ENCODE measurements around the gene PUM2. TPM values are rescaled to one million over a fixed set of nuclear protein-coding genes. Genes with fewer than 3 reads are reported as not detected.

The PUM2 gene
- total RNA-seq, result 67.7 to 73.1 TPM (median 70.0 TPM) in 3 replicates
- long read RNA-seq, partial matches to known transcripts, result 16 of 28 reads
- long read RNA-seq, other reads (novel, unspliced or antisense), result 12 of 28 reads

GRCh38 chr2:20350753-20351554 lies at the start of gene PUM2:
PUM2 (minus strand) TSS chr2:20350844; CDS start chr2:20327360, 23,484 bp downstream.
- DNase-seq (ENCODE audit: low spot score), result peak; percentile 96
- Mint-ChIP-seq H3K27ac (ENCODE audit: unreplicated experiment) (peak within 1 kb of the TSS; percentile 88), H3K27me3 (ENCODE audit: low read depth) (no peaks in the 10 kb centered on the region), H3K4me1 (ENCODE audit: low read depth) (peaks cover 37% of the 10 kb centered on the region), H3K36me3 (ENCODE audit: low read depth) (no peaks in the 10 kb centered on the region), H3K4me3 (ENCODE audit: unreplicated experiment) (peak within 1 kb of the TSS; percentile 89), H3K9me3 (ENCODE audit: low read depth) (no peaks in the 10 kb centered on the region)
- peak; percentile 6 for TF ChIP-seq CTCF (IDR thresholded peaks at IDR 0.05)

GRCh38 chr2:20400306-20400705 lies 49.7 kb upstream of the PUM2 start:
- no peak for TF ChIP-seq CTCF (IDR thresholded peaks at IDR 0.05)
- no peak for DNase-seq (ENCODE audit: low spot score)
- no peaks in the 10 kb centered on the region for H3K9me3 Mint-ChIP-seq (ENCODE audit: low read depth)
- H3K4me1 Mint-ChIP-seq (ENCODE audit: low read depth), result peaks cover 4% of the 10 kb centered on the region
- no peaks in the 10 kb centered on the region for H3K36me3 Mint-ChIP-seq (ENCODE audit: low read depth)
- H3K27ac Mint-ChIP-seq (ENCODE audit: unreplicated experiment), result no peak overlapping the region
- peaks cover 7% of the 10 kb centered on the region for H3K27me3 Mint-ChIP-seq (ENCODE audit: low read depth)
- H3K4me3 Mint-ChIP-seq (ENCODE audit: unreplicated experiment), result no peak overlapping the region

GRCh38 chr2:20398956-20399567 lies 48.4 kb upstream of the PUM2 start:
- no peak overlapping the region for H3K27ac Mint-ChIP-seq (ENCODE audit: unreplicated experiment)
- H3K27me3 Mint-ChIP-seq (ENCODE audit: low read depth), result peaks cover 7% of the 10 kb centered on the region
- no peaks in the 10 kb centered on the region for H3K9me3 Mint-ChIP-seq (ENCODE audit: low read depth)
- H3K4me1 Mint-ChIP-seq (ENCODE audit: low read depth), result peaks cover 4% of the 10 kb centered on the region
- TF ChIP-seq CTCF (IDR thresholded peaks at IDR 0.05), result no peak
- DNase-seq (ENCODE audit: low spot score), result no peak
- no peaks in the 10 kb centered on the region for H3K36me3 Mint-ChIP-seq (ENCODE audit: low read depth)
- H3K4me3 Mint-ChIP-seq (ENCODE audit: unreplicated experiment), result no peak overlapping the region

- H3K4me3 Mint-ChIP-seq (ENCODE audit: unreplicated experiment), result no peak overlapping the region
- peaks cover 7% of the 10 kb centered on the region for H3K27me3 Mint-ChIP-seq (ENCODE audit: low read depth)
- H3K27ac Mint-ChIP-seq (ENCODE audit: unreplicated experiment), result no peak overlapping the region
- H3K4me1 Mint-ChIP-seq (ENCODE audit: low read depth), result peaks cover 4% of the 10 kb centered on the region
- no peak for TF ChIP-seq CTCF (IDR thresholded peaks at IDR 0.05)
- H3K9me3 Mint-ChIP-seq (ENCODE audit: low read depth), result no peaks in the 10 kb centered on the region
- DNase-seq (ENCODE audit: low spot score), result no peak
- no peaks in the 10 kb centered on the region for H3K36me3 Mint-ChIP-seq (ENCODE audit: low read depth)
Observed at GRCh38 chr2:20397811-20398447, 47.3 kb upstream of the PUM2 start.

- TF ChIP-seq CTCF (IDR thresholded peaks at IDR 0.05), result peak; percentile 18
Observed at GRCh38 chr2:20396356-20397000, 45.8 kb upstream of the PUM2 start.

More at GRCh38 chr2:20396356-20397000, 45.8 kb upstream of the PUM2 start:
- Mint-ChIP-seq H3K9me3 (ENCODE audit: low read depth) (no peaks in the 10 kb centered on the region), H3K36me3 (ENCODE audit: low read depth) (no peaks in the 10 kb centered on the region), H3K27ac (ENCODE audit: unreplicated experiment) (no peak overlapping the region), H3K27me3 (ENCODE audit: low read depth) (peaks cover 10% of the 10 kb centered on the region), H3K4me1 (ENCODE audit: low read depth) (peaks cover 4% of the 10 kb centered on the region), H3K4me3 (ENCODE audit: unreplicated experiment) (no peak overlapping the region)
- no peak for DNase-seq (ENCODE audit: low spot score)
